ENCODE measurements around the gene DNAJC9.

- TF ChIP-seq CTCF (IDR thresholded peaks at IDR 0.05; ENCODE audit: low read depth, low read length, poor library complexity, severe bottlenecking) (no peak), EZH2phosphoT487 (IDR thresholded peaks at IDR 0.05; ENCODE audit: borderline replicate concordance, low read length) (no peak)
Measured at GRCh38 chr10:73205890-73206289, 41.2 kb downstream of the DNAJC9 start.

Data from DOHH2 (cell line).